ENCODE results near the gene TAS2R30. TPM values are rescaled to one million over a fixed set of nuclear protein-coding genes. Genes with fewer than 3 reads are reported as not detected.

The TAS2R30 gene
- total RNA-seq, 1 experiment from 2014 or later, result 0.74 TPM

- ATAC-seq (no peak), DNase-seq (ENCODE audit: low read depth, low spot score) (no peak)
- H3K4me1 ChIP-seq (ENCODE audit: control insufficient read depth, insufficient read depth, low read length), result no peaks in the 10 kb centered on the region
- no peak within 1 kb of the TSS for H3K27ac ChIP-seq (ENCODE audit: low read length)
- CTCF ChIA-PET, result no interaction called here
- no peak within 1 kb of the TSS for H3K4me3 ChIP-seq (ENCODE audit: low read depth in 2 of 2, low read length in 2 of 2)
- TF ChIP-seq SIN3A (IDR thresholded peaks at IDR 0.05; ENCODE audit: borderline replicate concordance, insufficient read depth, low read depth, low read length) (no peak), CTCF (IDR thresholded peaks at IDR 0.05) (no peak), REST (IDR thresholded peaks at IDR 0.05; ENCODE audit: insufficient read depth in 1 of 2, low read depth in 2 of 2, low read length in 1 of 2) (no peak), POLR2AphosphoS5 (IDR thresholded peaks at IDR 0.05; ENCODE audit: low read depth, low read length) (no peak), TCF7L2 (IDR thresholded peaks at IDR 0.05; ENCODE audit: low read depth, low read length) (no peak)
- H3K27me3 ChIP-seq (ENCODE audit: control insufficient read depth, insufficient read depth, low read length), result no peaks in the 10 kb centered on the region
- no TSS peak for BruUV-seq (replicated peaks)
- H3K36me3 ChIP-seq (ENCODE audit: control insufficient read depth, insufficient read depth, low read length), result no peaks in the 10 kb centered on the region
- POLR2A ChIA-PET, result no interaction called here
- intact Hi-C loops (cut with micrococcal nuclease; ENCODE audit: unreplicated experiment) (no loop called here), in situ Hi-C loops (cut with HindIII; ENCODE audit: low pct_unique_long_range_greater_than_20kb, low sequenced_read_pairs) (no loop called here)
- no peaks in the 10 kb centered on the region for H3K9me3 ChIP-seq (ENCODE audit: control insufficient read depth, insufficient read depth, low read depth, low read length)
Measured at GRCh38 chr12:11092128-11092527, 42.3 kb downstream of the TAS2R30 start, which contains the start of gene TAS2R43. Gene TAS2R43 (minus strand): TSS chr12:11092313. CDS start chr12:11092229, 84 bp downstream.

- no peak for ATAC-seq
- DNase-seq (ENCODE audit: low read depth, low spot score), result no peak
- Histone ChIP-seq H3K27ac (ENCODE audit: low read length) (no peak overlapping the region), H3K4me1 (ENCODE audit: control insufficient read depth, insufficient read depth, low read length) (no peaks in the 10 kb centered on the region), H3K27me3 (ENCODE audit: control insufficient read depth, insufficient read depth, low read length) (no peaks in the 10 kb centered on the region), H3K36me3 (ENCODE audit: control insufficient read depth, insufficient read depth, low read length) (no peaks in the 10 kb centered on the region), H3K4me3 (ENCODE audit: low read depth in 2 of 2, low read length in 2 of 2) (no peak overlapping the region), H3K9me3 (ENCODE audit: control insufficient read depth, insufficient read depth, low read depth, low read length) (no peaks in the 10 kb centered on the region)
- BruUV-seq (replicated peaks), result no TSS peak
- intact Hi-C loops (cut with micrococcal nuclease; ENCODE audit: unreplicated experiment), result no loop called here
- TF ChIP-seq SIN3A (IDR thresholded peaks at IDR 0.05; ENCODE audit: borderline replicate concordance, insufficient read depth, low read depth, low read length) (no peak), POLR2AphosphoS5 (IDR thresholded peaks at IDR 0.05; ENCODE audit: low read depth, low read length) (no peak), TCF7L2 (IDR thresholded peaks at IDR 0.05; ENCODE audit: low read depth, low read length) (no peak), CTCF (IDR thresholded peaks at IDR 0.05) (no peak)
- in situ Hi-C loops (cut with HindIII; ENCODE audit: low pct_unique_long_range_greater_than_20kb, low sequenced_read_pairs), result no loop called here
- CTCF ChIA-PET, result no interaction called here
- POLR2A ChIA-PET, result no interaction called here
Measured at GRCh38 chr12:11089246-11089645, 45.2 kb downstream of the TAS2R30 start.

Measured in Panc1 (cell line).